ENCODE data around the gene COL2A1. TPM values are rescaled to one million over a fixed set of nuclear protein-coding genes. Genes with fewer than 3 reads are reported as not detected.

Gene COL2A1
- polyA plus RNA-seq, 1 donor (not counting 4 experiments of a cell fraction or from before 2014, with no cell fraction given), result 0.03 TPM

- H3K36me3 ChIP-seq (ENCODE audit: control insufficient read depth in 2 of 2, extremely low read depth in 1 of 2, insufficient read depth in 2 of 2, low read length in 2 of 2), result no peaks in the 10 kb centered on the region
- H3K79me2 ChIP-seq (ENCODE audit: control insufficient read depth, insufficient read depth, low read length), result no peaks in the 10 kb centered on the region
- H3K4me3 ChIP-seq (ENCODE audit: control insufficient read depth in 2 of 3, extremely low read depth in 1 of 3, insufficient read depth in 2 of 3, low read depth in 1 of 3, low read length in 3 of 3), result no peak overlapping the region
- DNase-seq (ENCODE audit: low read depth, low spot score) (no peak), FAIRE-seq (no peak)
- no peaks in the 10 kb centered on the region for H3K9me1 ChIP-seq (ENCODE audit: control insufficient read depth, extremely low read depth, insufficient read depth, low read length)
- H3K4me2 ChIP-seq (ENCODE audit: control insufficient read depth, extremely low read depth, insufficient read depth, low read depth, low read length), result no peak overlapping the region
- no peaks in the 10 kb centered on the region for H3K9me3 ChIP-seq (ENCODE audit: control insufficient read depth, low read depth, low read length)
- peaks cover 23% of the 10 kb centered on the region for H3K27me3 ChIP-seq (ENCODE audit: control insufficient read depth, extremely low read depth, insufficient read depth, low read length)
- H3K4me1 ChIP-seq (ENCODE audit: control insufficient read depth, extremely low read depth, insufficient read depth, low read length), result no peaks in the 10 kb centered on the region
- dilution Hi-C loops (cut with MboI; ENCODE audit: extremely low pct_ligation_motif_present, low sequenced_read_pairs), result no loop called here
- H3K9ac ChIP-seq (ENCODE audit: control insufficient read depth, extremely low read depth, insufficient read depth, low read length), result no peak overlapping the region
- no peak for TF ChIP-seq CTCF (optimal IDR thresholded peaks at IDR 0.05 in 1 of 3, IDR thresholded peaks at IDR 0.05 in 1 of 3, conservative IDR thresholded peaks at IDR 0.05 in 1 of 3; ENCODE audit: extremely low read depth in 1 of 3, insufficient read depth in 2 of 3, low read length in 3 of 3)
- no peak for TF ChIP-seq EZH2 (IDR thresholded peaks at IDR 0.05; ENCODE audit: low read length)
- H2AFZ ChIP-seq (ENCODE audit: control insufficient read depth, low read length), result no peak overlapping the region
- H4K20me1 ChIP-seq (ENCODE audit: control insufficient read depth, extremely low read depth, insufficient read depth, low read length), result no peaks in the 10 kb centered on the region
- no peak overlapping the region for H3K27ac ChIP-seq (ENCODE audit: control insufficient read depth, insufficient read depth, low read length)
Measured at GRCh38 chr12:47931187-47931586, 73.1 kb downstream of the COL2A1 start.

GRCh38 chr12:47930634-47931033 is 73.6 kb downstream of the COL2A1 start:
- no peaks in the 10 kb centered on the region for H4K20me1 ChIP-seq (ENCODE audit: control insufficient read depth, extremely low read depth, insufficient read depth, low read length)
- H3K79me2 ChIP-seq (ENCODE audit: control insufficient read depth, insufficient read depth, low read length), result no peaks in the 10 kb centered on the region
- H2AFZ ChIP-seq (ENCODE audit: control insufficient read depth, low read length), result no peak overlapping the region
- dilution Hi-C loops (cut with MboI; ENCODE audit: extremely low pct_ligation_motif_present, low sequenced_read_pairs), result no loop called here
- no peaks in the 10 kb centered on the region for H3K9me1 ChIP-seq (ENCODE audit: control insufficient read depth, extremely low read depth, insufficient read depth, low read length)
- no peak overlapping the region for H3K27ac ChIP-seq (ENCODE audit: control insufficient read depth, insufficient read depth, low read length)
- no peaks in the 10 kb centered on the region for H3K4me1 ChIP-seq (ENCODE audit: control insufficient read depth, extremely low read depth, insufficient read depth, low read length)
- peaks cover 26% of the 10 kb centered on the region for H3K27me3 ChIP-seq (ENCODE audit: control insufficient read depth, extremely low read depth, insufficient read depth, low read length)
- no peak overlapping the region for H3K4me2 ChIP-seq (ENCODE audit: control insufficient read depth, extremely low read depth, insufficient read depth, low read depth, low read length)
- no peaks in the 10 kb centered on the region for H3K9me3 ChIP-seq (ENCODE audit: control insufficient read depth, low read depth, low read length)
- H3K9ac ChIP-seq (ENCODE audit: control insufficient read depth, extremely low read depth, insufficient read depth, low read length), result no peak overlapping the region
- H3K4me3 ChIP-seq (ENCODE audit: control insufficient read depth in 2 of 3, extremely low read depth in 1 of 3, insufficient read depth in 2 of 3, low read depth in 1 of 3, low read length in 3 of 3), result no peak overlapping the region
- TF ChIP-seq EZH2 (IDR thresholded peaks at IDR 0.05; ENCODE audit: low read length) (no peak), CTCF (optimal IDR thresholded peaks at IDR 0.05 in 1 of 3, IDR thresholded peaks at IDR 0.05 in 1 of 3, conservative IDR thresholded peaks at IDR 0.05 in 1 of 3; ENCODE audit: extremely low read depth in 1 of 3, insufficient read depth in 2 of 3, low read length in 3 of 3) (no peak)
- DNase-seq (ENCODE audit: low read depth, low spot score) (no peak), FAIRE-seq (no peak)
- no peaks in the 10 kb centered on the region for H3K36me3 ChIP-seq (ENCODE audit: control insufficient read depth in 2 of 2, extremely low read depth in 1 of 2, insufficient read depth in 2 of 2, low read length in 2 of 2)

Measured in keratinocyte (primary cell).